Esophagus squamous epithelium (tissue), 4 donors: ENCODE results near the gene SGCE.

Experiments
- CTCF ChIP-seq, 6 experiments: fragments of 450-650 bp in 4 of 6; fragments of 200-600 bp in 2 of 6; sonication (generic) in 2 of 6; IDR thresholded peaks; one replicate each; pipeline ENCODE4 v1.5.1; 2016 to 2019; ENCODE audit warnings: antibody characterized with exemption in 6 of 6, mild to moderate bottlenecking in 4 of 6, moderate library complexity in 4 of 6
- POLR2A ChIP-seq, 4 donors: fragments of 450-650 bp; IDR thresholded peaks; one replicate each; pipeline ENCODE4 v1.6.1; 2017; ENCODE audit warnings: antibody characterized with exemption in 4 of 4, mild to moderate bottlenecking in 4 of 4, moderate library complexity in 3 of 4

- TF ChIP-seq POLR2A (IDR thresholded peaks at IDR 0.05): no peak
- TF ChIP-seq CTCF (IDR thresholded peaks at IDR 0.05): no peak
Measured at GRCh38 chr7:94642838-94643653, 12.9 kb downstream of the SGCE start.
